ENCODE measurements around the gene CTSF. TPM values are rescaled to one million over a fixed set of nuclear protein-coding genes. Genes with fewer than 3 reads are reported as not detected.

Gene CTSF
- total and polyA plus RNA-seq, 2 of the 13 experiments (the other 11 are each of a cell fraction or from before 2014, with no cell fraction given): not detected

DNA sequence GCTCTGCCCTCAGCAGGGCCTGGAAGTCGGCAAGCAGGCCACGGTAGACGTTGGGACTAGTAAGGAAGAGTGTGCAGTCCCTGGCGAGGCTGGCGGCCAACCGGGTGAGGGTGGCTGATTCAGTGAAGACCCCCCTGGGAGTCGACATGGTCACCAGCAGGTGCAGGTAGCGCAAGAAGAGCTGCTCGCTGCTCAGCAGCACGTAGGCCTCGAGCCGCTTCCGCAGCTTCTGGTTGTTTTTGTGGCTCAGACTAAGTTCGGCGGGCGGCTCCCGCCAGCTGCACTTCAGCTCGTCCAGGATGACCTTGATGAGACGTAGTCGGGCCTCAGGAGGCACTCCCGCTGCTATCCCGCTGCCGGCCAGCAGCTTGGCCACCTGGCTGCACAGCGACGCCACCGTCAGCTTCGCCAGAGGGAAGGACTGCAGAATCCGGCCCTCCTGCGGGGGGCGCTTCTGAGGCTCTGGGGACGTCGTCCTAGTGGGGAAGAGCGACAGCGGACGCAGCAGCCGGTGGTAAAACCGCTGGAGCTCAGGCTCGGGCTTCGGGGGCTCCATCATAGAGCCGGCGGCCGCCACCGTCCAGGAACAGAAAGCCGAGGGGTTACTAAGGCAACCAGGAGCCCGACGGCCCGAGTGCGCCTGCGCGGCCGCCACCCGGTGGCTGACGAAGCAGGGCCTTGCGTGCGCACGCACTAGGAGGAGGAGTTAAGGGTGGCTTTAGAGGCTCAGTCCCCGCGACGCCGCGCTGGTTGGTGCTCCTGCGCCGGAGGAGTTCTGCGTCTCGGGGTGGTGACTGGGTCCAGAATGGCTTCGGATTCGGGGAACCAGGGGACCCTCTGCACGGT is 24.3 kb upstream of the CTSF start, which contains the start of the genes CCDC87 and CCS (continued):
- TF ChIP-seq, protein P1, sequence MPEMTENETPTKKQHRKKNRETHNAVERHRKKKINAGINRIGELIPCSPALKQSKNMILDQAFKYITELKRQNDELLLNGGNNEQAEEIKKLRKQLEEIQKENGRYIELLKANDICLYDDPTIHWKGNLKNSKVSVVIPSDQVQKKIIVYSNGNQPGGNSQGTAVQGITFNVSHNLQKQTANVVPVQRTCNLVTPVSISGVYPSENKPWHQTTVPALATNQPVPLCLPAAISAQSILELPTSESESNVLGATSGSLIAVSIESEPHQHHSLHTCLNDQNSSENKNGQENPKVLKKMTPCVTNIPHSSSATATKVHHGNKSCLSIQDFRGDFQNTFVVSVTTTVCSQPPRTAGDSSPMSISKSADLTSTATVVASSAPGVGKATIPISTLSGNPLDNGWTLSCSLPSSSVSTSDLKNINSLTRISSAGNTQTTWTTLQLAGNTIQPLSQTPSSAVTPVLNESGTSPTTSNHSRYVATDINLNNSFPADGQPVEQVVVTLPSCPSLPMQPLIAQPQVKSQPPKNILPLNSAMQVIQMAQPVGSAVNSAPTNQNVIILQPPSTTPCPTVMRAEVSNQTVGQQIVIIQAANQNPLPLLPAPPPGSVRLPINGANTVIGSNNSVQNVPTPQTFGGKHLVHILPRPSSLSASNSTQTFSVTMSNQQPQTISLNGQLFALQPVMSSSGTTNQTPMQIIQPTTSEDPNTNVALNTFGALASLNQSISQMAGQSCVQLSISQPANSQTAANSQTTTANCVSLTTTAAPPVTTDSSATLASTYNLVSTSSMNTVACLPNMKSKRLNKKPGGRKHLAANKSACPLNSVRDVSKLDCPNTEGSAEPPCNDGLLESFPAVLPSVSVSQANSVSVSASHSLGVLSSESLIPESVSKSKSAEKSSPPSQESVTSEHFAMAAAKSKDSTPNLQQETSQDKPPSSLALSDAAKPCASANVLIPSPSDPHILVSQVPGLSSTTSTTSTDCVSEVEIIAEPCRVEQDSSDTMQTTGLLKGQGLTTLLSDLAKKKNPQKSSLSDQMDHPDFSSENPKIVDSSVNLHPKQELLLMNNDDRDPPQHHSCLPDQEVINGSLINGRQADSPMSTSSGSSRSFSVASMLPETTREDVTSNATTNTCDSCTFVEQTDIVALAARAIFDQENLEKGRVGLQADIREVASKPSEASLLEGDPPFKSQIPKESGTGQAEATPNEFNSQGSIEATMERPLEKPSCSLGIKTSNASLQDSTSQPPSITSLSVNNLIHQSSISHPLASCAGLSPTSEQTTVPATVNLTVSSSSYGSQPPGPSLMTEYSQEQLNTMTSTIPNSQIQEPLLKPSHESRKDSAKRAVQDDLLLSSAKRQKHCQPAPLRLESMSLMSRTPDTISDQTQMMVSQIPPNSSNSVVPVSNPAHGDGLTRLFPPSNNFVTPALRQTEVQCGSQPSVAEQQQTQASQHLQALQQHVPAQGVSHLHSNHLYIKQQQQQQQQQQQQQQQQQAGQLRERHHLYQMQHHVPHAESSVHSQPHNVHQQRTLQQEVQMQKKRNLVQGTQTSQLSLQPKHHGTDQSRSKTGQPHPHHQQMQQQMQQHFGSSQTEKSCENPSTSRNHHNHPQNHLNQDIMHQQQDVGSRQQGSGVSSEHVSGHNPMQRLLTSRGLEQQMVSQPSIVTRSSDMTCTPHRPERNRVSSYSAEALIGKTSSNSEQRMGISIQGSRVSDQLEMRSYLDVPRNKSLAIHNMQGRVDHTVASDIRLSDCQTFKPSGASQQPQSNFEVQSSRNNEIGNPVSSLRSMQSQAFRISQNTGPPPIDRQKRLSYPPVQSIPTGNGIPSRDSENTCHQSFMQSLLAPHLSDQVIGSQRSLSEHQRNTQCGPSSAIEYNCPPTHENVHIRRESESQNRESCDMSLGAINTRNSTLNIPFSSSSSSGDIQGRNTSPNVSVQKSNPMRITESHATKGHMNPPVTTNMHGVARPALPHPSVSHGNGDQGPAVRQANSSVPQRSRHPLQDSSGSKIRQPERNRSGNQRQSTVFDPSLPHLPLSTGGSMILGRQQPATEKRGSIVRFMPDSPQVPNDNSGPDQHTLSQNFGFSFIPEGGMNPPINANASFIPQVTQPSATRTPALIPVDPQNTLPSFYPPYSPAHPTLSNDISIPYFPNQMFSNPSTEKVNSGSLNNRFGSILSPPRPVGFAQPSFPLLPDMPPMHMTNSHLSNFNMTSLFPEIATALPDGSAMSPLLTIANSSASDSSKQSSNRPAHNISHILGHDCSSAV (CRISPR knock-in tag; IDR thresholded peaks at IDR 0.05; ENCODE audit: borderline replicate concordance): 0 out of 2 replicates have a peak, but pooled peaks have one; percentile 81
- TF ChIP-seq ZBTB21 (CRISPR knock-in tag; IDR thresholded peaks at IDR 0.05) (no peak; the same call in 1 of the 2 replicates), GABPB1 (CRISPR knock-in tag; IDR thresholded peaks at IDR 0.05) (peak; percentile 78), ZFAT (CRISPR knock-in tag; conservative IDR thresholded peaks at IDR 0.05) (no peak), ZNF660 (CRISPR knock-in tag; IDR thresholded peaks at IDR 0.05; ENCODE audit: borderline replicate concordance, low read depth) (no peak), ELF4 (CRISPR knock-in tag; IDR thresholded peaks at IDR 0.05; ENCODE audit: borderline replicate concordance) (no peak), TGIF2 (CRISPR knock-in tag; IDR thresholded peaks at IDR 0.05) (no peak; the same call in 1 of the 2 replicates), DPF2 (CRISPR knock-in tag; IDR thresholded peaks at IDR 0.05; ENCODE audit: borderline replicate concordance, low read depth) (0 out of 2 replicates have a peak, but pooled peaks have one; percentile 25), PCBP1 (IDR thresholded peaks at IDR 0.05; ENCODE audit: borderline replicate concordance, low read depth, low read length) (no peak), RAD21 (CRISPR knock-in tag; IDR thresholded peaks at IDR 0.05) (peak; percentile 91), ZFP1 (CRISPR knock-in tag; IDR thresholded peaks at IDR 0.05) (peak; percentile 35; the same call in 1 of the 2 replicates), ADNP (CRISPR knock-in tag; IDR thresholded peaks at IDR 0.05) (peak; percentile 65; the same call in 1 of the 2 replicates)
- TF ChIP-seq, protein P2, sequence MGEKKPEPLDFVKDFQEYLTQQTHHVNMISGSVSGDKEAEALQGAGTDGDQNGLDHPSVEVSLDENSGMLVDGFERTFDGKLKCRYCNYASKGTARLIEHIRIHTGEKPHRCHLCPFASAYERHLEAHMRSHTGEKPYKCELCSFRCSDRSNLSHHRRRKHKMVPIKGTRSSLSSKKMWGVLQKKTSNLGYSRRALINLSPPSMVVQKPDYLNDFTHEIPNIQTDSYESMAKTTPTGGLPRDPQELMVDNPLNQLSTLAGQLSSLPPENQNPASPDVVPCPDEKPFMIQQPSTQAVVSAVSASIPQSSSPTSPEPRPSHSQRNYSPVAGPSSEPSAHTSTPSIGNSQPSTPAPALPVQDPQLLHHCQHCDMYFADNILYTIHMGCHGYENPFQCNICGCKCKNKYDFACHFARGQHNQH (CRISPR knock-in tag; IDR thresholded peaks at IDR 0.05): peak; percentile 82
- TF ChIP-seq, protein P3, sequence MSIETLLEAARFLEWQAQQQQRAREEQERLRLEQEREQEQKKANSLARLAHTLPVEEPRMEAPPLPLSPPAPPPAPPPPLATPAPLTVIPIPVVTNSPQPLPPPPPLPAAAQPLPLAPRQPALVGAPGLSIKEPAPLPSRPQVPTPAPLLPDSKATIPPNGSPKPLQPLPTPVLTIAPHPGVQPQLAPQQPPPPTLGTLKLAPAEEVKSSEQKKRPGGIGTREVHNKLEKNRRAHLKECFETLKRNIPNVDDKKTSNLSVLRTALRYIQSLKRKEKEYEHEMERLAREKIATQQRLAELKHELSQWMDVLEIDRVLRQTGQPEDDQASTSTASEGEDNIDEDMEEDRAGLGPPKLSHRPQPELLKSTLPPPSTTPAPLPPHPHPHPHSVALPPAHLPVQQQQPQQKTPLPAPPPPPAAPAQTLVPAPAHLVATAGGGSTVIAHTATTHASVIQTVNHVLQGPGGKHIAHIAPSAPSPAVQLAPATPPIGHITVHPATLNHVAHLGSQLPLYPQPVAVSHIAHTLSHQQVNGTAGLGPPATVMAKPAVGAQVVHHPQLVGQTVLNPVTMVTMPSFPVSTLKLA (IDR thresholded peaks at IDR 0.05): no peak
- TF ChIP-seq, protein P4, sequence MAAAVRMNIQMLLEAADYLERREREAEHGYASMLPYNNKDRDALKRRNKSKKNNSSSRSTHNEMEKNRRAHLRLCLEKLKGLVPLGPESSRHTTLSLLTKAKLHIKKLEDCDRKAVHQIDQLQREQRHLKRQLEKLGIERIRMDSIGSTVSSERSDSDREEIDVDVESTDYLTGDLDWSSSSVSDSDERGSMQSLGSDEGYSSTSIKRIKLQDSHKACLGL (CRISPR knock-in tag; IDR thresholded peaks at IDR 0.05): peak; percentile 78; the same call in 1 of the 2 replicates
